Activated CD4-positive, alpha-beta T cell treated with anti-CD3 and anti-CD28 coated beads, Interleukin-10, Interleukin-2, amounts not matched to agents 100 ng/mL and 50 ng/mL, durations not matched to agents 16 hours and 8 hours (primary cell): ENCODE results near the gene CDC42EP1.
"Not testable (repeated sequence)": the region's sequence is repeated elsewhere in the genome, so short reads cannot be mapped to it uniquely, and the experiment has no call there.

ENCODE experiments used
- DNase-seq: peaks from one replicate; pipeline ENCODE4 v3.0.0-alpha.2; 2020

The CDC42EP1 gene, protein sequence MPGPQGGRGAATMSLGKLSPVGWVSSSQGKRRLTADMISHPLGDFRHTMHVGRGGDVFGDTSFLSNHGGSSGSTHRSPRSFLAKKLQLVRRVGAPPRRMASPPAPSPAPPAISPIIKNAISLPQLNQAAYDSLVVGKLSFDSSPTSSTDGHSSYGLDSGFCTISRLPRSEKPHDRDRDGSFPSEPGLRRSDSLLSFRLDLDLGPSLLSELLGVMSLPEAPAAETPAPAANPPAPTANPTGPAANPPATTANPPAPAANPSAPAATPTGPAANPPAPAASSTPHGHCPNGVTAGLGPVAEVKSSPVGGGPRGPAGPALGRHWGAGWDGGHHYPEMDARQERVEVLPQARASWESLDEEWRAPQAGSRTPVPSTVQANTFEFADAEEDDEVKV

DNA sequence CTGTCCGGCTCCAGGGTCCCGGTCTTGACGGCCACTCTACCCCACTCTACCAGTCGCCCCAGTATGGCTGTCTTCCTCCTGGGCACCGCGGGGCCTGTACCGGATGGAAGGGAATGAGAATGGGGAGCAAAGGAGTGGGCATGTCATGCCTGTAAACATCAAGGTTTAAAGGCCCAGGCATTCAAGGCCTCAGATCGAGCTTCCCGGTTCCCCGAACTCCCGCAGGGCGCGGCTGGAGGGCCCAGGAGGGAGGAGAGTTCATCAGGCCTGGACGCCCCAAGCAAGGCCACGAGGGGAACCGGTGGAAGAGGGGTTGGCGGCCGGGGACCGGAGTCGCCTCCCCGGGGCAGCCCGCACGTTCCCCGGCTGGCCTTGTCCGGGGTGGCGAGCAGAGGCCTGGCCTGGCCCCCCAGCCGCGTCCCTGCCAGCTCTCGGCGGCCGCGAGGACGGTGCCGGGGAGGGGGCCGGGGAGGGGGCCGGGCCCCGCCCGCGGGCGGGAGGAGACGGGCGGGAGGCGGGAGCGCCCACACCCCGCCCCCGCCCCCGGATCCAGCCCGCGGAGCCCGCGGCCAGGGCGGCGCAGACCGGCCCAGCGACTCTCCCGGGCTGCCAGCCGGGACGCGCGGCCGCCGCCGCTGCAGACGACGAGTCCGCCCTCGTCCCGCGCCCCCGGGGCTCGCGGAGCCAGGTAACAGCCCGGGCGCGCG is at the start of gene CDC42EP1:
Gene CDC42EP1, plus strand, starts transcription at position 580 of the 707 bp plus-strand sequence. CDS start 5,870 bp downstream, outside the sequence.
- DNase-seq: no peak

DNA sequence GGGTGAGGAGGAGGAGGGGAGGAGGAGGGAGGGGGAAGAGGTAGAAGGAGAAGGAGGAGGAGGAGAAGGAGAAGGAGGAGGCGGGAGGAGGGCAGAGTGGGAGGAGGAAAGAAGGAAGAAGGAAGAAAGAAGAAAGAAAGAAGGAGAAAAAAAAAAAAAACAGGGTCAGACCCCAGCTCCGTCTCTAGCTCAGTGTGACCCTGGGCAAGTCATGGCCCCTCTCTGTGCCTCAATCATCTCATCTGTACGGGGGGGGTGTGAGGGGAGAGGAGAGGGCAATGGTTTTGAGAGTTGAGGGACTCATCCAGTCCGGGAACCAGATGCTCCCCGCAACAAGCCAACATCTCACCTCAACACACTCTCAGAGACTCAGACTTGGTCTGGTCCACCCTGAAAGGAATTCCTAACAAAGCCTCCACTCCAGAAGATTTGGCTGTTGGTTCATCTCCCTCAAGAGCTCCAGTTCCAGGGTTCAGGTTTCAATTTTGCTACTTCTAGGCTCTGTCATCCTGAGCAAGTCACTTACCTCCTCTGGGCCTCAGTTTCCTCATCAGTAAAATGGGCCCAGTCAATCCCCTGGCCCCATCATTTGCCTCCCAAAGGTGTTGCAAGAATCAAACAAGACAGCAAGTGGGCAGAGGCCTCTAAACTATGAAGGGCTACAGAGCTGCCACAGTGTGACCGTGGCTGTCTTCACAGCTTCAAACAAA is 48.7 kb upstream of the CDC42EP1 start:
- no peak for DNase-seq

DNA sequence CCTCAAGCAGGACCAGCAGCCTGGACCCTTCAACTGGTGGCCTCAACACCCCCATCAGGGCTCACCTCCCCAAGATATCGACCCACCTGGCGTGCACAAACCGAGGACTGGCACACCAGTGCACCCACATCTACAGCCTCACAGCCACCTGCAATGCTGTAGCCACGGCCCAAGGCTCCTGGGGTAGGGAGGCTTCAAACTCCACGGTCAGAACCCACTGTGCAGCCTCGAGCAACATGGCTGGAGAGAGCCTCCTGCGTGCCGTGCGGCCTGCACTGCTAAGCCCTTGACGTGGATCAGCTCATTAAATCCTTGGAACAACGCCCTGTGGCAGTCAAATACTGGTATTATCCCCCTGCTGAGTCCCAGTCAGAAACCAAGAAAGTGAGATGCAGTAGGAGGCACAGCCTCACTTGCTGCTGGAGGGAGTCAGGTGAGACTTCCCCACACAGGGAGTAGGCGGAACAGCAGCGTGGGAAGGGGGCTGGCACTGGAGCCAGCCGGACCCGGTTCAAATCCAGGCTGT is 45.7 kb upstream of the CDC42EP1 start:
- DNase-seq: no peak

DNA sequence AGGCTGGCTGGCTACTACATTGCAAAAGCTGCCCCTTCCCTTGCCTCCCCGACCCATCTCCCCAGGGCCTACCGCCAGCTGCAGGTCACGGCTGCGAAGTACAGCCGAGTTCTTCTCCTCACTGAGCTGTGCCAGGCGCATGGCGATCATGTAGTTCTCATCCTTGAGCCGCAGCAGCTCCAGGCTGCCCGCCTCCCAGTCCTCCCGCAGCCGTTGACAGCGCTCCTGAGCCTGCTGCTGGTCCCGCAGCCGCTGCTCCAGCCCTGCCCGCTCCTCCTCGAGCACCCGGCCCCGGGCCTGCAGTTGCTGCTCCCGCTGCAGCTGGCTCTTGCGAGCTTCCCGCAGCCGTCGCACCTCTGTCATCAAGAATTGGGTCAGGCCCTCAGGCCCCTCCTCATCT is 44.4 kb upstream of the CDC42EP1 start:
- DNase-seq: no peak

DNA sequence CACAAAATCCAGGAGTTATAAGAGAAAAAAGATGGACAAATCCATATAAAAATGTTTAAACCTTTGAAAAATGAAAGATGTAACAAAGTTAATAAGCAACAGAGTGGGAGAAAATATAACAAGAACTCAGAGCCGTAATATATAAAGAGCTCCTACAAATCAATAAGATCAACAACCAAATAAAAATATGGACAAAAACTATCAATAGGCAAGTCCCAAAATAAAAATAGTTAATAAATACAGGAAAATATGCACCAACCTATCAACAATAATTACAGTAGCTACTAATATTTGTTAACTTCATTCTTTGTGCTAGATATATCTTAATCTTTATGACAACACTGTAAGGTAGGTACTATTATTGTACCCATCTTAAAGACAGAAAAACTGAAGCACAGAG is 43.8 kb upstream of the CDC42EP1 start:
- no peak for DNase-seq

DNA sequence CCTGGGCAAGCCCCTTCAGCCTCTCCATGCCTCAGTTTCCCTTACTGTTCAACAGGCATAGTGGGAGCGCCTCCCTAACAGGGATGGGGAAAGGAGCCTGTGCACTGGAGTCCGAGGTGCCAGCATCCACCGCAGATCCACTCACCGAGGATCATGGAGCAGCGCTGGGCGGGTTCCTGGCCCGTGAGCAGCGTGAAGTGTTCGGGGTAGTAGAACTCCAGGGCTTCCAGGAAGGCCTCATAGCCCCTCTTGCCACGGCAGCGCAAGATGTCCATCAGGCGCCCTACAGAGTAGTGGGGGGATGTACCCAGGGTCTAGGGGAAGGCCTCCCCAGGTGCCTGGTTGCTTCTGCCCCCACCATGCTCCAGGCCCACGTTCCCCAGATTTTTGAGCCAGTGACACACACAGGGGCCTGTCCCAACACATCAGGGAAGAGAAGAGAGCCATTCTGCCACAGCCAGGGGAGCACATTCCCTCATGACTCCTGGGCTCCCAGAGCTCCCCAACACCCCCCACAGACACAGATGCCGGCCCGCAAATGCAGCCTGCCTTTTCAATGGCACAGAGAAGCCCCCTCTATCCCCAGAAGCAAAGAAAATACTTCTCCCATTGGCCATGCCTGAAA is 42.3 kb upstream of the CDC42EP1 start:
- no peak for DNase-seq

DNA sequence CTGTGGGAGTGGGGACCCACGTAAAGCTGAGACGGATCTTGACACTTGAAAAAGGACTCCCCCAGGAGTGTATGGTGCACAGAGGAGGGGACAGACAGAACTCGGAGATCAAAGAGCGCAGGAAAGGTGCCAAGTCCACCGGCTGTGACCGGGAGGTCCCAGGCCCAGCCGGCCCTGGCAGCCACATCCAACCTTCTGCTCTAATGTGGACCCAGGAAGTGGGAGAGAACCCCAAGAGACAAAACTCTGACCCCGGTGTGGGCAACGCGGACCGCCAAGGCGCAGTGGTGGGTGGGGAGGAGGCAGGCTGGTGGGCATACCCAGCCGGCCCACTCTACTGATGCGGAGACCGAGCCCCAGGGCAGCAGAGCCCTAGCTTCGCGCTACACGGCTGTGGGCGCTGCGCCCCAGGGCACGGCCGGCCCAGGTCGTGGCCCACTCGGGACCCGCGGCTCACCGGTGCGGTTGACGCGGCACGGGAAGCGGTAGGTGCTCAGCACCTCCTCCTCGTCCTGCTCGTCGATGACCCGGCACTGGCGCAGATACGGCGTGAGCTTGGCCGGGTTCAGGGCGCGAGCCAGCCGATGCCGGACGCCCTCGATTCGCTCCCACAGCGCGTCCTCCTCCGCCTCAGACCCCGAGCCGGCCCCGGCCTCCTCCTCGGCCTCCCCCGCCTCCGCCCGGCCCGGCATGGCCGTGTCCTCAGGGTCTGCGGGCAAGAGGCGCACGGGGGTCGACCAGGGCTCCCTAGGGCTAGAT is 41.6 kb upstream of the CDC42EP1 start:
- no peak for DNase-seq

DNA sequence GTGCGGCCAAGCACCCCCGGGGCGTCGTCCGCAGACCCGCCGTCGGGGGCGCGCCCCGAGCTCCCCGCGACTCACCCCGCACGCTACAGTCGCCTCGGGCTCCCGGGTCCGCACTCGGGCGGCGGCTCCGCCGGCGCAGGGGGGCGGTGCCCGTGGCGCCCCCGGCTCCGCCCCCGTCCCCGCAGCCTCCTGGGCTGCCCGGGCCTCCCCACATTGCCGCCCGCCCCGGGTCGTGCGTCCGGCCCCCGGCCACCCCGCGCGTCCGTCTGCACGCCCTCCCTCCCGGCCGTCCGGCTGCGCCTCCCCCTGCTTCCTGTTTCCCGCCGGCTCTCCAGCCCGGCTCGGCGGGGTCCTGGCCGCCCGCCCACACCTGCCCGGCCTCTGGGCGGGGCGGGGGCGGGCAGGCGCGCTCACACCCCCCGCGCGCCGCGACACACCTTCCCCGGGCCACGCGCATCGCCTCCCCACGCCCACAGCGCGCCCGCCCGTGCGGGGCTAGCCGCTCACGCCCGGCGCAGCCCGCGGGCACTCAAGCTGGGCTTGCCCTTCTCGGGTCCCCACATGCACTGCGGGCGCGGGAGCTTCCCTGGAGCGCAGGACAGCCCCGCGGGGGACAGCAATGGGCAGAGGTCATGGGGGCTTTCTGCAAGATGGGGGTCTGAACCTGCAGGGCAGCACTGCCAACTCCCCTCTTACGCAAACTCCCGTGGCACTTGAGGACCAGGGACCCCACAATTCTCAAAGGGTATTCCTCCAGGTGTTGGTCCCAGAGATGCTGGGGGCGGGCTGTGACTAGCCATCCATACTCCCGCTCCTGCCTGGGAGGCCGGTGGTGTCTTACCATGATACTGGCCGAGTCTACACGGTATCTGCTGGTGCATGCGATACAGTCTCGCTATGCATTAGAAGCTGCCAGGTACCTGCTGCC is 40.7 kb upstream of the CDC42EP1 start, which contains the start of gene CARD10:
Gene CARD10, minus strand, starts transcription at position 148 of the 928 bp plus-strand sequence. CDS start 215 bp downstream, outside the sequence.
- DNase-seq: no peak

DNA sequence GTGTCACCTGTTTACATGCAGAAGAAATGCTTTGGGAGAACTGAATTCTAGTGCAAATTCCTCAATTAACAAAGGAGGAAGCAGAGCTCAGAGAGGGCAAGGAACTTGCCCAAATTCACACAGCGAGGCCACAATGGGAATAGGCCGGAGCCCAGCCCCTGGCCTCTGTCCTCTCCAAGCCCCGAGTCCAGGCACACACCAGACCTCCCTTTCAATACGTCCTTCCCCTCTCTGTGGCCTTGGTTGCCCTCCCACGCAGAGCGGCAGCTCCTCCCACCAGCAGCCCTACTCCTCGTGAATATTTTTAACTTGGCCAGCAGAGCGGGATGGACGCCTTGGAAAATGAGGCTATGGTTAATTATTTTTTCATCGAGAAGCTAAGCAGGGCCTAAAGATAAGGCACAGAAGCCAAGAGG is 39.5 kb upstream of the CDC42EP1 start:
- DNase-seq: no peak

DNA sequence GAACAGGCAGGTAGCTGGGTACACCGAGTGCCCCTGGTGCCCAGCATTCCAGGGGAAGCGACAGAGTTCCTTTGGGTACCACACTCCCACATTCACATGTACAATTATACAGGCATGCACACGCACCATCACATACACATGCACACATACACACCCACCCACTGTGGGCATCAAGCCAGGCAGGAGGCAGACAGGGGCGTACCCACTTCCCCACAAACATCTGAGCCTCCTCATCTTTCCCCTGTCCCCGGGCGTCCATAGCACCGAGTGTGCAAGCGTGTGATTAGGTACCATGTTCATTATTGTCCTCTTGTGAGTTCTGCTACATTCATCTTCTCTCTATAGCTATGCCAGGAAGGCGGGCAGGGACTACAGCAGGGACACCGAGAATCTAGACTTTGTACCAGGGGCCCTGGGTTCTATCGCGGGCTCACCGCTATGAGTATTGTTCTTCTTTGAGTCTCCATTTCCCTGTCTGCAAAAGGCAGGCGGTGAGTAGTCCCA is 39.0 kb upstream of the CDC42EP1 start:
- no peak for DNase-seq

DNA sequence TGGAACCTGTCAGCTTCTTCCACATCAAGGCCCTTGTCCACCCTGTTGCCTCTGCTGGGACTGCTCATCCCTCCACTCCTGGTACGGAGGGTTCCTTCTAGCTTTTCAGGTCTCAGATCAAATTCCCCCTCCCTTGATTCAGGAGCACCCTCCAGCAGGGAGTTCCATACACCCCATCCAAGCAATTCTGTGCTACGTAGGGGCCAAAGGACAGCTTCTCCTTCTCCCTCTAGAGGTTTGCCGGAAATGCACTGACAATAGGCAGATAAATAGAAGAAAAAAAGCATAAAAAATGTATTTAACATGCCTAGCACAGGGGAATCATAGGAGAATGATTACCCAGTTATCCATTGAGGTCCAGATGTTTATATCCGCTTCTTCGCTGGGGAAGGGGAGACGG is 37.8 kb upstream of the CDC42EP1 start:
- DNase-seq: no peak

DNA sequence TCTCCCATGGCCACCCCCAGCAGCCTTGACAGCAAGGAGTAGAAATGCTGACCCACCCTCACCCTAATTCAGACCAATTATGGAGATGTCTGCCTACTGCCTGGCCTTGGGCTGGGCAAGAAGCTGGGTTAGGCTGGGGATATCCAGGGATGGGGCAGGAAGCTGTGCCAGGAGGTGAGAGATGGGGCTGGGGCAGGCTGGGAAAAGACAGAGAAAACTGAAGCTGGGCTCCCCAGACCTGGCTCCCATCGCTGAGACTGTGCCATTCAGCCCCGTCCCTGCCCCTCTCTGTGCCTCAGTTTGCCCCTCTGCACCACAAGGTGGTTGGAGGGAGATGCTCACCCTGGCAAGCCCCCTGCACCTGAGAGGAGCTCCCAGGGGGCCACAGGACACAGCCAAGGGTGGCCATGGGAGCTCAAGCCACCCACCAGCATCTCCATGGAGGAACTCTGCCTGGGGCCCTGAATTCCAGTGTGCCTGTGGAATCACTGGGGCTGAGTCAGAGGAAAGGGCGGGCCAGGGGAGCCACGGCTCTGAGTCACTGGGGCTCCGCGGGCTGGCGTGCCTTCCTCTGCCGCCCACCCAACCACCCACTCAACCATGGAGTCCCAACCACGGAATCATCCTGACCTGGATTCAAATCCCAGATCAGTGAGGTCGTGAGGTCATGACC is 35.1 kb upstream of the CDC42EP1 start:
- no peak for DNase-seq

DNA sequence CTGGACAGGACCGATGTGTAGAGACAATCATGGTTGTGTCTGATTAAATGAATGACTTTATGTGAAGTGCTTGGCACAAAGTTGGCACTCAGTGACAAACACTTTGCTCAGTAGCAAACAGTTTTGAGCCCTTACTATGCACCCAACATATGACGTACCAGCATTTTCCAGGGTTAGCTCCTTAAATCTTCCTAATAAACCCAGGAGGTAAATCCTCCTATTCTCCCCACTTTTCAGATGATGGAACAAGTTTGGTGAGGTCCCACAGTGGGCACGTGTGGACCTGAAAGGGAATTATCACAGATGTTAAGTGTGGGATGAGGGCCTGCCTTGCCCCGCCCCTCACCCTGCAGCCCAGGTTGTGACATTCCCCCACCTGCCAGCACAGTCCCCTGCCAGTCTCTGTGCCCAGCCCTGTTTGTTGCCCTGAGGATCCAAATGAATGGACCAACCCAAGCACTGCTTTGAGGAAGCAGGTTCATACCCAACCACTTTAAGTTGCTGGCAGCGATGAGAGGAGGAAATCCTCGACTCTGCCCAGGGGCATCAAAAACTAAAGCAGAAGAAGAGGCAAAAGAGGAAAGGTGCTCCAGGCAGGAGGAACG is 34.4 kb upstream of the CDC42EP1 start:
- DNase-seq: no peak

DNA sequence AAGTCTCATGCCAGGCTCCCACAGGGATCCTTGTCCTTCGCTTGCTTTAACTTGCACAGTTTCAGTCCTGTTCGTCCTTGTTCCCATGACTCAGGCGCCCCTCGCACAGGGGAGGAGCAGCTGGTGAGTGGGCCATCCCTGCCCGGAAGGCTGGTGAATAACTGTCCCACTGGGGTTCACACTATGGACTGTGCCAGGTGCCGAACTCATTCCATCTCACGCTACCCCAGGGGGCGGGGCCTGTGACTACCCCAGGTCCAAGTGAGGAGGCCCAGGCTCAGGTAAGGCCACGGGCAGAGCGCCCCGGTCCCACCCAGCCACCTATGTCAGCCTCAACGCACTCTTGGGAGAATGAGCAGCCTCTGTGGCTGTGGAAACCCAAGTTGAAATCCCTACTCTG is 33.9 kb upstream of the CDC42EP1 start:
- DNase-seq: no peak

DNA sequence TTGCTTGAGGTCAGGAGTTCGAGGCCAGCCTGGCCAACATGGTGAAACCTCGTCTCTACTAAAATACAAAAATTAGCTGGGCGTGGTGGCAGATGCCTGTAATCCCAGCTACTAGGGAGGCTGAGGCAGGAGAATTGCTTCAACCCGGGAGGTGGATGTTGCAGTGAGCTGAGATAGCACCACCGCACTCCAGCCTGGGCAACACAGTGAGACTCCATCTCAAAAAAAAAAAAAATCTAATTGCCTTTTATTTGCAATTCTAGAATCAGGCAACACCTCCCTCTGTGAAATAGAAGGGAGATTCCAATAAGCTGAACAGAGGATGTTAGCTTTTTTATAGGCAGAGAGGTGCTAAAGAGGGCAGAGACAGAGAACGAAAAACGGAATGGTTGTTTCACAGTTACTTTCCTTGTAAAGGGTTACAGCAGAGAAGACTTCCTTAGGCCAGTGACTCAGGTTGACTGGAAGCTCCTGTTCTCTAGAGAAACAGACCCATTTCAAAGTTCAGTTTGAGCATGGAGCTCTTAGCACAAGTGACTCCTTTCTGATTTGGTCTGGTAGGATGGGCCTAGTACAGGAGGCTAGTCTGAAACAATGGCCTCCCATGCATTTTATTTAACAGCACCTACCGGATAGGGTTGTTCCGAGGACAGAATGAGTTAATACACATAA is 33.1 kb upstream of the CDC42EP1 start:
- not testable (repeated sequence) for DNase-seq

DNA sequence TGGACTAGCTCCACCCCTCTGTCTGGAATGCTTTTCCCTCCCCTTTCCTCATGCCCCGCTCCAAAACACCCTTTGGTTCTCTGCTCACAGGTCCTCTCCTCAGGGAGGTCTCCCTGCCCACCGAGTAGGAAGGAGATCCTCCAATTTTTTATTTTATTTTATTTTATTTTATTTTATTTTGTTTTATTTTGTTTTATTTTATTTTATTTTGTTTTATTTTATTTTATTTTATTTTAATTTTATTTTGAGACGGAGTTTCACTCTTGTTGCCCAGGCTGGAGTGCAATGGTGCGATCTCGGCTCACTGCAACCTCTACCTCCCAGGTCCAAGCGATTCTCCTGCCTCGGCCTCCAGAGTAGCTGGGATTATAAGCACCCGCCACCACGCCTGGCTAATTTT is 32.3 kb upstream of the CDC42EP1 start:
- DNase-seq: not testable (repeated sequence)

DNA sequence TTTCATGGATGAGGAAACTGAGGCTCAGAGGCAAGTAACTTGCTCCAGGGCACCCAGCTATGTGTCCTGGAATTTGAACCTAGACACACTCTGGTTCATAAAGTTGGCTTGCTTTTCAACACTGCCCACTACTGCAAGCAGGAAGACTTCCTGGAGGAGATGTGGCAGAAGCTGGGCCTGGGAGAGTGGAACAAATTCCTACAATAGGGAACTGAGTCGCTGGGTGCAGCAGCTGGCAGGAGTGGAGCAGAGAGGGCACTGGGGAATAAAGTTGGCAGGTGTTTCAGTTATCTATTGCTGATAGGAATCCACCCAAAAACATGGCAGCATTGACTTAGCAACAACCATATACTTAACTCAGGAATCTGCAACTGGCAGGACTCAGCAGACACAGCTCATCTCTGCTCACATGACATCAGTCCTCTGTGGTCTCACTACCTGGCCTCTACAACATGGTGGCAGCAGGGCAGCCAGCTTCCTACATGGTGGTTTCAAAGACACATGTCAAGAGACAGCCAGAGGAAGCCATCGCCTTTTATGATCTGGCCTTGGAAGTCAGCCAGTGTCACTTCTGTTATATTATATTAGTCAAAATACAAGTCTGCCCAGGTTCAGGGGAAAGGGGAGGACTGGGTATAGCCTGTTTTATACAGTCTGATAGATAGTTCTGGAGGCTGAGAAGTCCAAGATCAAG is 30.5 kb upstream of the CDC42EP1 start:
- DNase-seq: peak; percentile 28

DNA sequence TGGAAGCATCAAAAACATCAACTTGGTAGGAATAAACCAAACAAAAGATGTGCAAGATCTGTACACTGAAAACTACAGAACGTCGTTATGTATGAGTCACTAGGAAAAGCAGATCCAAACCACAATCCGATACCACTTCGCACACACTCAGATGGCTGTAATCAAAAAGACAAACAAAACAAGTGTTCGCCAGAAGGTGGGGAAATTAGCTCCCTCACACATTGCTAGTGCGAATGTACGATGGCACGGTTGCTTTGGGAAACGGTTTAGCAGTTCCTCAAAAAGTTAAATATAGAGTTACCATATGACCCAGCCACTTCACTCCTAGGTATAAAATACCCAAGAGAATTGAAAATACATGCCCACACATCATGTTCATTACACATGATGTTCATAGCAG is 26.3 kb upstream of the CDC42EP1 start:
- peak; percentile 55 for DNase-seq
